Neural crest cell (in vitro differentiated cells): Measurements from ENCODE around the gene PTPRK. TPM values are rescaled to one million over a fixed set of nuclear protein-coding genes. Genes with fewer than 3 reads are reported as not detected.

Experiments
- DNase-seq: peaks from one replicate; pipeline ENCODE4 v3.0.0; 2021; ENCODE audit warnings: low read depth, mixed read lengths, low spot score
- H3K27ac Mint-ChIP-seq: one replicate; pipeline ENCODE4 v1.8.0; 2021; ENCODE audit warnings: mild to moderate bottlenecking, mixed read lengths; ENCODE audit not compliant: unreplicated experiment
- H3K27me3 Mint-ChIP-seq: 2 replicates; pipeline ENCODE4 v1.8.0; 2021; ENCODE audit warnings: low read depth, mild to moderate bottlenecking, mixed read lengths
- H3K36me3 Mint-ChIP-seq: 2 replicates; pipeline ENCODE4 v1.8.0; 2021; ENCODE audit warnings: low read depth, mild to moderate bottlenecking, mixed read lengths
- H3K4me1 Mint-ChIP-seq: 2 replicates; pipeline ENCODE4 v1.8.0; 2021; ENCODE audit warnings: mixed read lengths
- H3K4me3 Mint-ChIP-seq: one replicate; pipeline ENCODE4 v1.8.0; 2021; ENCODE audit warnings: mild to moderate bottlenecking, mixed read lengths
- H3K9me3 Mint-ChIP-seq: 2 replicates; pipeline ENCODE4 v1.8.0; 2021; ENCODE audit warnings: mixed read lengths
- total RNA-seq: library from RNA; stranded (reverse); gene quantifications from 2 replicates; pipeline ENCODE4 v1.2.1, GENCODE V29; 2021
- TF ChIP-seq, protein P1 (sequence below): fragments of 200-600 bp; sonication (generic); conservative IDR thresholded peaks from 2 replicates; pipeline ENCODE4 v1.5.0; 2021; ENCODE audit warnings: antibody characterized with exemption, mild to moderate bottlenecking

PTPRK gene
- total RNA-seq, 1 donor from 2014 or later = 30.8 TPM

DNA sequence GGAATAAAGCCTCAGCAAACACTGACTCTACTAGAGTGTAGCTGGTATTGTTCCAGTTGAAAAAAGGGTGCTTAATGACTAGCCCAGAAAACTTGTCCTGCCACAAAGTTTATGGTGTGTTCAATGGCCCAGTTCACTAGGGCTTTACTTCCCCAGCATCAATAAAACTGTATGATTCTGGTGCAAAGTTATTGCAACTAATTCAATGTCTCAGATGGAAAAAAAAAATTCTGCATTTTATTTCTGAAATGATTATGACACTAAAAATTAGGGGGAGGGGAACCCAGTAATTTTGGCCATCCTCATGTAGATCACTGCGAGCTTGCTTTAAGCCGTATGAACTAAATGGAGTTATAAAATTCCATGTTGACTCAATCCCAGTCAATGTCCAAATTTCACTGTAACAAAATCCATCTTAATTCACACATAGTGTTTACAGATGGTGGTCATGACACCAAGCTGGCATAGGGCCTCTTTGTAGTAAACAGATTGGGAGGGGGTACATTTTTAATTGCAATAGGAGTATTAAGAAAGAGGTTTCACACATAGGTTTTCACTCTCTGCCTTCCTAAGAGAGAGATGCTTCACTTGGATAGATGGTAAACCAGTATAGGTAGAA lies 41.2 kb downstream of the PTPRK start:
- Mint-ChIP-seq H3K27ac (no peak overlapping the region), H3K9me3 (no peaks in the 10 kb centered on the region), H3K27me3 (no peaks in the 10 kb centered on the region), H3K4me1 (peaks cover 21% of the 10 kb centered on the region), H3K4me3 (no peak overlapping the region), H3K36me3 (no peaks in the 10 kb centered on the region)
- no peak for DNase-seq
- TF ChIP-seq, protein P1, sequence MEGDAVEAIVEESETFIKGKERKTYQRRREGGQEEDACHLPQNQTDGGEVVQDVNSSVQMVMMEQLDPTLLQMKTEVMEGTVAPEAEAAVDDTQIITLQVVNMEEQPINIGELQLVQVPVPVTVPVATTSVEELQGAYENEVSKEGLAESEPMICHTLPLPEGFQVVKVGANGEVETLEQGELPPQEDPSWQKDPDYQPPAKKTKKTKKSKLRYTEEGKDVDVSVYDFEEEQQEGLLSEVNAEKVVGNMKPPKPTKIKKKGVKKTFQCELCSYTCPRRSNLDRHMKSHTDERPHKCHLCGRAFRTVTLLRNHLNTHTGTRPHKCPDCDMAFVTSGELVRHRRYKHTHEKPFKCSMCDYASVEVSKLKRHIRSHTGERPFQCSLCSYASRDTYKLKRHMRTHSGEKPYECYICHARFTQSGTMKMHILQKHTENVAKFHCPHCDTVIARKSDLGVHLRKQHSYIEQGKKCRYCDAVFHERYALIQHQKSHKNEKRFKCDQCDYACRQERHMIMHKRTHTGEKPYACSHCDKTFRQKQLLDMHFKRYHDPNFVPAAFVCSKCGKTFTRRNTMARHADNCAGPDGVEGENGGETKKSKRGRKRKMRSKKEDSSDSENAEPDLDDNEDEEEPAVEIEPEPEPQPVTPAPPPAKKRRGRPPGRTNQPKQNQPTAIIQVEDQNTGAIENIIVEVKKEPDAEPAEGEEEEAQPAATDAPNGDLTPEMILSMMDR = no peak

GRCh38 chr6:128478230-128479047 lies 42.0 kb downstream of the PTPRK start:
- H3K36me3 Mint-ChIP-seq = no peaks in the 10 kb centered on the region
- peak overlapping the region; percentile 15 for H3K27ac Mint-ChIP-seq
- H3K4me1 Mint-ChIP-seq = peaks cover 17% of the 10 kb centered on the region
- DNase-seq = no peak
- no peak overlapping the region for H3K4me3 Mint-ChIP-seq
- no peaks in the 10 kb centered on the region for H3K9me3 Mint-ChIP-seq
- TF ChIP-seq, protein P1 = no peak
- no peaks in the 10 kb centered on the region for H3K27me3 Mint-ChIP-seq

DNA sequence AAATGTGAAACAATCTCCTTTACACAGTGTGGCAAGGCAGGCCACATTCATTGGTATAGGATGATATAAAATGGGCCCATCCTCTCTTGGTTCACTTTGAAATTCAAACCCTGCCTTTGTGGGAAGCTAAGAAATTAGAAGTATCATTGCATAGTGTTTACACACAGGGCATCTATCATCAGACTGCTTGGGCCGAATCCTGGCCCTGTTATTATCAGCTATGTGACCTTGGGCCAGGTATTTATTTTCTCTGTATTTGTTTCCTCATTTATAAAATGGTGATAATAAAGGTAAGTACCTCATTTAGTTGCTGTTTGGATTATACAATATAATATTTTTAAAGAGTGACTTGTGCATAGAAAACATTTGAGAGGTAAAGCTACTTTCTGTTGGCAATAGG lies 45.5 kb downstream of the PTPRK start:
- DNase-seq = no peak
- Mint-ChIP-seq H3K4me3 (no peak overlapping the region), H3K9me3 (no peaks in the 10 kb centered on the region), H3K4me1 (peaks cover 4% of the 10 kb centered on the region), H3K27me3 (no peaks in the 10 kb centered on the region), H3K36me3 (no peaks in the 10 kb centered on the region), H3K27ac (no peak overlapping the region)
- TF ChIP-seq, protein P1 = no peak

GRCh38 chr6:128474481-128474880 lies 45.9 kb downstream of the PTPRK start:
- TF ChIP-seq, protein P1 = no peak
- H3K4me1 Mint-ChIP-seq = peaks cover 3% of the 10 kb centered on the region
- H3K36me3 Mint-ChIP-seq = no peaks in the 10 kb centered on the region
- no peaks in the 10 kb centered on the region for H3K27me3 Mint-ChIP-seq
- H3K9me3 Mint-ChIP-seq = no peaks in the 10 kb centered on the region
- no peak overlapping the region for H3K4me3 Mint-ChIP-seq
- H3K27ac Mint-ChIP-seq = no peak overlapping the region
- no peak for DNase-seq

DNA sequence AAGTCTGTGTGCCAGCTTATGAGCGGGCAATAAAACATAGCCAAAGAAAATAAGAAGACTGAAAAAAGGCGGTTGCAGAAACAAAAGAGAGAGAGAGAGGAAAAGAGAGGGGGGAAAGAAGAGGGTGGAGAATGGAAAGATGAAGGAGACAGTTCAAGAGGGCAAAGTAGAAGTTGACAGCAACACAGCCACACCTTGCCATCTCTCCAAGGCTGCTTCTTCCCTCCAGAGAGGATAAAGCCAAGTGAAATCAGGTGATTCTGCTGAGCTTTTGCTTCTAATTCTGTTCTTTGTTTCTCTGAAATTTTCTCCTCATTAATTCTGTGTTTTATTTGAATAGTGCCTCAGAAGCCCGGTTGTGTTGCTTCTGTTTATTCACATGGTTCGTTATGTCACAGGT lies 48.5 kb downstream of the PTPRK start:
- H3K4me1 Mint-ChIP-seq = peaks cover 3% of the 10 kb centered on the region
- H3K4me3 Mint-ChIP-seq = no peak overlapping the region
- H3K27me3 Mint-ChIP-seq = no peaks in the 10 kb centered on the region
- DNase-seq = no peak
- H3K9me3 Mint-ChIP-seq = no peaks in the 10 kb centered on the region
- no peaks in the 10 kb centered on the region for H3K36me3 Mint-ChIP-seq
- TF ChIP-seq, protein P1 = no peak
- no peak overlapping the region for H3K27ac Mint-ChIP-seq
